ENCODE measurements around the gene INAFM1.
"Not testable (repeated sequence)": the region's sequence is repeated elsewhere in the genome, so short reads cannot be mapped to it uniquely, and the experiment has no call there.

Gene INAFM1

DNA sequence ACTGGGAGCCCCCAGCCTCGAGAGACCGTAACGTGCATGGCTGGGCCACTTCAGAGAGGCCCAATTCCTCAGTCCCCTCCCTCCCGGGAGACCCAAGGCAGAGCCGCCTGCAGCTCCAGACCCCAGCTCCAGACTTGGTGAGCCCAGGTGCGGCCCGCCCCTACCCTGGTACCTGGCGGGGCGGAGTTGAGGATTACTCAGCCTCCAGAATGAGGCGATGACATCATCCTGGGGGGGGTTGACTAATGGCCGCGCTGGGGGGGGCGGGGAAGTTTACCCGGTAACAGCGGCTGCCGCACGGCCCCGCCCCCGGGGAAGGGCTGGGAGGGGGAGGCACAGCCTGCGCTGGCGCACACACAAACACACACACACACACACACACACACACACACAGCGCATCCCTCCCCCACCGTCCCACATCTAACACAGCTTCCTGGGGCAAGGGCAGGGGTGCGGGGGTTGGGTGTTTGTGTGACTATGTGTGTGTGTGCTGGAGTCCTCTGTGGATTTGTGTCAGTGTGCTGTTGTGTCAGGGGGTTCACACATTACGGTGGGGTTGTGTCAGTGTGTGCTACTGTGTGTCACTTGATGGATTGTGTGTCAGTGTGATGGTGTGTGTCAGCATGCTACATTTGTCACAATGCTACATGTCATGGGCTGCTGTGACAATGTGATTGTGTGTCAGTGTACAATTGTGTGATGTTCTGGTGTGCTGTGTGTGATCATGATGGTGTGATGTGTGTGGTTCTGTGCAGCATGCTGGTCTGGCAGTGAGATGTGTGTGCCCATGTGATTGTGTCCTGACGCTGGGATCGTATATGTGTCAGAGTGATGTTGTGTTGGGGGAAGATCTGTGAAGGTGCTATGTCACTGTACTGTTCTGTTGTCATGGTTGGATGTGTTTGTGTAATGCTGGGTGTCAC is 33.4 kb upstream of the INAFM1 start:
- peak; percentile 83 to 91 (median 87) for DNase-seq

DNA sequence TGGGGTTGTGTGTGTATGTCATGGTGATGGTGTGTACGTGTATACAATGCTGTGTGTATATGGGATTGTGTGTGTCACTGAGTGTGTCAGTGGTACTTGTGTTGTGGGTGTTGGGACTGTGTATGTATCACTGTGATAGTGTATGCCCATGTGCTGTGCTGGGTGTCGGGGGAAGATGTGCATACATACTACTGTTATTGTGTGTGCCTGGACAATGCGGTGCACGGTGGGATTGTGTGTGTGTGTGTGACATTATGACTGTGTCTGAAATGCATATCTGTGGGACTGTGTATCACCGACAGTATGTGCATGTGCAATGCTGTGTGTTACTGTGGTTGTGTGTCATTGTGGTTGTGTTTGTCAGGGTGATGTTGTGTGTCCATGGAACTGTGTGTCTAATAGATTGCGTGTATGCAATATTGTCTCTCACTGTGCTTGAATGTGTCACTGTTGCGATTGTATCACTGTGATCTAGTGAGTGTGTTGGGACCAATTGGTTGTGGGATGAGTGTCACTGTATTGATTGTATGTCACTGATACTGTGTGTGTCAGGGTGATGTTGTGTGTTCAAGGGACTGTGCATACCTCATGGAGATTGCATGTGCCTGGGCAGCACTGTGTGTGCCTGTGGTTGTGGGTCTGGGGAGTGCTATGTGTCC is 32.6 kb upstream of the INAFM1 start:
- DNase-seq = peak in 1 of 3 experiments; percentile 24

DNA sequence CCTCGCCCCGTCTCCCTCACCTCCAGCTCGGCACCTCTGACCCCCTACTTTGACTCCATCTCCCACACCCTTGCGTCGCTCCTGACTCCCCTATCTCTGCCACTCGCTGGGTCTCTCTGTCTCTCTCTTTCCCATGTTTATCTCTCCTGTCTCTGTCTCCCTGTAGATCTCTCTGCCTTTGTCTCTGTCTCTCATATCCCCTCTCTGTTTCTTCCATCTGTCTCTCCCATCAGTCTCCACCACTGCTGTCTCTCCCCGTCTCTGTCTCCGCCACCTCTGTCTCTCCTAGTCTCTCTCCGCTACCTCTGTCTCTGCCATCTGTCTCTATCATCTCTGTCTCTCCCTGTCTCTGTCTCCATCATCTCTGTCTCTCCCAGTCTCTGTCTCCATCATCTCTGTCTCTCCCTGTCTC is 31.3 kb upstream of the INAFM1 start:
- DNase-seq = no peak

DNA sequence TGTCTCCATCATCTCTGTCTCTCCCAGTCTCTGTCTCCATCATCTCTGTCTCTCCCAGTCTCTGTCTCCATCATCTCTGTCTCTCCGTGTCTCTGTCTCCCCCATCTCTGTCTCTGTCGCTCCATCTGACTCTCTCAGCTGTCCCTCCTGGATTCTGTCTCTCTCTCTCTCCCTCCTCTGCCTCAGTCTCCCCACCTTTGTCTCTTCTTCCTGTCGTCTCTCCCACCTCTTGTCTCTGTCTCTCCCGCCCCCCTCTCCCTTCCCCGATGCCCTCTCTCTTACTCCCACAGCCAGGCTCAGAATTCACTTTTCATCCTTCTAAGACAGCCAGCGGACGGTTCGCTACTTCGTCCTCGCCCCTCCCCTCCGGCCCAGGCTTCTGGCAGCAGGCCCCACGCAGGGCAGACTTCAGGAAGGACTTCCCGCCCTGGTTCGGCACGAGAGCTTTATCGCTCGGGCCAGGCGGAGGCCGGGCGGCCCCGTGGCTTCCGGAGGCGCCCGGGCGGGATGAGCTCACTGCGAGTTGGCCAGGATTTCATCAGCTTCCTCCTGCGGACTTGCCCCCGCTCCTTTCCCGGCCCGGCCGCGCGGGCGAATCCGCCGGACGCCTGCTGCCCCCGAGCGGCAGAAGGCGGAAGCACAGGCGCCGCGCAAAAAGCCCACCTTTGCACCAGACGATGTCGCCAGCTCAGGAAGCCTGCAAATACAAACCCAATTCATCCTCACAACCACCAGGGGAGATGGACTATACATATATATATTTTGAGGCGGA is 30.7 kb upstream of the INAFM1 start:
- DNase-seq = peak; percentile 70 to 88 (median 81)

- DNase-seq = peak in 2 of 3 experiments; percentile 39 to 71
These were observed 27.2 kb upstream of the INAFM1 start for GRCh38 chr19:47247308-47247990.

DNA sequence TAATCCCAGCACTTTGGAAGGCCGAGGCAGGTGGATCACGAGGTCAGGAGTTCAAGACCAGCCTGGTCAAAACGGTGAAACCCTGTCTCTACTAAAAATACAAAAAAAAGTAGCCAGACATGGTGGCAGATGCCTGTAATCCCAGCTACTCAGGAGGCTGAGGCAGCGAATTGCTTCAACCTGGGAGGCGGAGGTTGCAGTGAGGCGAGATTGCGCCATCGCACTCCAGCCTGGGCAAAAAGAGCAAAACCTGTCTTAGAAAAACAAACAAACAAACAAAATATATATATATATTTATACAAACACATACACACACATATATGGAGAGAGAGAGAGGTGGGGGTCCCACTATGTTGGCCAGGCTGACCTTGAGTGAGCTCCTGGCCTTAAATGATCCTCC is 21.7 kb upstream of the INAFM1 start:
- not testable (repeated sequence) for DNase-seq

GRCh38 chr19:47253467-47253881 is 21.2 kb upstream of the INAFM1 start:
- no peak for DNase-seq

DNA sequence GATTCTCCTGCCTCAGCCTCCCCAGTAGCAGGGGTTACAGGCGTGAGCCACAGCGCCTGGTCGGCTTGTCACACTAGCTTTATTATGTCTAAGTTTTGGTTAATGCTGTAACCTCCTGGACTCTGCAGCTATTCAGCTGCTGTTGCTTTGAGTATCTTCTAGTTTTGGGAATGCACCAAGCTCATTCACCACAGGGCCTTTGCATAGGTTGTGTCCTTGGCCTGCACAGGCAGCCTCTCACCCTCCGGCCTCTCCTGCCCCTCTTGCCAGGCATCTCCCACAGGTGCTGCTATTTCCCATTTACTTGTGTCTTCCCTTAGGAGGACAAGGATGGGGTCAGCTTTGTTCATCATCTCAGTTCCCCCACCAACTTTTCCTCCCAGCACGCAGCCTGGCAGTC is 20.7 kb upstream of the INAFM1 start:
- DNase-seq = no peak

DNA sequence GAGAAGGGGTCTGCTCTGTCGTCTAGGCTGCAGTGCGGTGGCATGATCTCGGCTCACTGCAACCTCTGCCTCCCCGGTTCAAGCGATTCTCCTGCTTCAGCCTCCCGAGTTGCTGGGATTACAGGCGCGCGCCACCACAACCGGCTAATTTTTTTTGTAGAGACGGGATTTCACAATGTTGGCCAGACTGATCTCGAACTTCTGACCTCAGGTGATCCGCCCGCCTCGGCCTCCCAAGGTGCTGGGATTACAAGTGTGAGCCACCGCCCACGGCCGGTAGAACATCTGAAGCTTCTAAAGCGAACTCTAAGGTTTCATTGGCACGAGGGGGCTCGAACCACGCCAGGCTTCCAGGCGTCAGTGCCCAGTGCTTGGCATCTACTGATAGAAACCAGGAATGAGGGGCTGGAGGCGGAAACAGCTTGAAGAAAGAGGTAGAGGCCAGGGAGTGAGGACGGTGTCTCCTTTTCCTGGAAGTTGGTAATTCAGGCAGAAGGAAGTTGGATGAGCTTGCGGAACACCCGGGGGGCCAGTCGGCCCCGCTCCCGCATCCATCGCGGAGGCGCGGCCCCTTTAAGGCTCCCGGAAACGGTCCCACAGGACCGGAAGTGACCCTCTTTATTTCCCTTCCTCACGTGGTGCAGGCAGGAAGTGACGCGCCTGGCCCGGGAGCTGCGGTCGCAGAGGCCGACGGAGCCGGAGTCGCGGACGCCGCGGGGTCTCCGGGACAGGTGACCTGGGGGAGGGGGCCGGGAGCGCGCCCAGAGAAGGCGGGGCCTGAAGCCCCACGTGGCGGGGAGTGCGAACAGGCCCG is 18.6 kb upstream of the INAFM1 start, which contains the start of gene CCDC9:
CCDC9 (plus strand) TSS at position 647 of the 814 bp plus-strand sequence. CDS start 1,876 bp downstream, outside the sequence.
- peak; percentile 96 to 99 (median 98) for DNase-seq

GRCh38 chr19:47256693-47257410 is 17.8 kb upstream of the INAFM1 start:
- DNase-seq = peak; percentile 99 to 100 (median 99)

- DNase-seq = no peak
These were observed 17.1 kb upstream of the INAFM1 start for GRCh38 chr19:47257411-47258169.

- DNase-seq = no peak
These were observed 16.3 kb upstream of the INAFM1 start for GRCh38 chr19:47258434-47258833.

DNA sequence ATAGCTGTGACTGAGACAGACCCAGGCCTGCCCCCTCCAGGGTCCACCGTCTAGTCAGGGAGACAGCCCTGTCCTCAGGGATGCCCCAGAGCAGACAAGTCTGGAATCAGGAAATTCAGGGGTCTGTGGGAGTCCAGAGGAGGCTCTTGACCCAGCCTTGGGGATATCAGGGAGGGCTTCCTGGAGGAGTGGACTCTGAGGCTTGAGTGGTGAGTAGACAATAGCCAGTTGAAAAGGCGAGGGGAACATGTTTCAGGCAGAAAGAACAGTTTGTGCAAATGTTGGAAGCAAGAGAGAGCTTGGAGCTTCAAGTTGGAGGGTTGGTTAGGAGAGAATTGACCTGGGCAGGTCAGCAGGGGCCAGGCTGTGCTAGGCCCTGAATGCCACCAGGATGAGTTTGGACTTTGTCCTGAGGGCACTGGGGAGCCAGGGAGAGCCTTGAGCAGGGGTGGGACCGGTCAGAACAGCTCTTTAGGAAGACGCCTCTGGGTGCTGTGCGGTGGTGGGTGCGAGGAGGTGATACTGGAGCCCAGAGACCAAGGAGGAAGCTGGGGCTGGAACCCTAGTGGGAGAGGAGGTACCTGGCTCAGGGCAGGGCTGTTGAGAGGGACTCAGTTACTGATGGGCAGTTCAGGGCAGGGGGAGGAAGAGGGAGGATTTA is 15.7 kb upstream of the INAFM1 start:
- DNase-seq = no peak

GRCh38 chr19:47260476-47260875 is 14.2 kb upstream of the INAFM1 start:
- no peak for DNase-seq

DNA sequence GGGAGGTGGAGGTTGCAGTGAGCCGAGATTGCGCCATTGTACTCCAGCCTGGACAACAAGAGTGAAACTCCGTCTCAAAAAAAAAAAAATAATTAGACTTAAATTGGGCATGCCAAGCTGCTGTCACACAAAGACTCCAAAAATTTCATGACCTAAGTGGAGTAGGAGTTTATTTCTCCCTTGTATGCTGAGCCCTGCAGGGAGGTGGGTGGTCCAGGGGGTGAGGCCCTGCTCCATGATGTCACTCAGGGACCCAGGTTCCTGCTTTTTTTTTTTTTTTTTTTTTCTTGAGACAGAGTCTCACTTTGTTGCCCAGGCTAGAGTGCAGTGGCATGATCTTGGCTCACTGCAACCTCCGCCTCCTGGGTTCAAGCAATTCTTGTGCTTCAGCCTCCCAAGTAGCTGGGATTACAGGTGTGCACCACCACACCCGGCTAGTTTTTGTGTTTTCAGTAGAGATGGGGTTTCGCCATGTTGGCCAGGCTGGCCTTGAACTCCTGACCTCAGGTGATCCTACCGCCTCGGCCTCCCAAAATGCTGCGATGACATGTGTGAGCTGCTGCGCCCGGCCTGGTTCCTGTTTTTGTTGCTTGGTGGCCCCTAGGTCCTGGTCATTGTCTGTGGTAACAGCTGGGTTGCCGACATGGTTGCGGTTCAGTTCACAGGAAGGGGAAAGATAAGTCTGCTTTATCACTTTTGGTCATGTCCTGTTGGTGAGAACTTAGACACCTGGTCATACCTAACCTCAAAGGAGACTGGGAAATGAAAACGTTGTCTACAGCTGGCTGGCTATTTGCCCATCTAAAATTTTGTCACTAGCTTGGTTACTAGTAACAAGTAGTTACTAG is 12.5 kb upstream of the INAFM1 start:
- DNase-seq = not testable (repeated sequence)

DNA sequence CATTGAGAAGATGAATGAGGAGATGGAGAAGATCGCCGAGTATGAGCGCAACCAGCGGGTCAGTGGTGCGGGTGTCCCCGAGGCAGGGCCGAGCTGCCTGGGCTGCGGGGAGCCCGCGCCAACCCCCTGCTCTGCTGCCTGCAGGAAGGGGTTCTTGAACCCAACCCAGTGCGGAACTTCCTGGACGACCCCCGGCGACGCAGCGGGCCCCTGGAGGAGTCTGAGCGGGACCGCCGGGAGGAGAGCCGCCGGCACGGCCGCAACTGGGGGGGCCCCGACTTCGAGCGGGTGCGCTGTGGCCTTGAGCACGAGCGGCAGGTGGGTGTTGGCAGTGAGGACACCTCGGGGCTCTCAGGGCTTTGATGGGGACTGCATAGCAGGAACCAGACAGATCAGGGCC is 10.1 kb upstream of the INAFM1 start:
- no peak for DNase-seq

- no peak for DNase-seq
These were observed 8.2 kb upstream of the INAFM1 start for GRCh38 chr19:47266401-47266941.

DNA sequence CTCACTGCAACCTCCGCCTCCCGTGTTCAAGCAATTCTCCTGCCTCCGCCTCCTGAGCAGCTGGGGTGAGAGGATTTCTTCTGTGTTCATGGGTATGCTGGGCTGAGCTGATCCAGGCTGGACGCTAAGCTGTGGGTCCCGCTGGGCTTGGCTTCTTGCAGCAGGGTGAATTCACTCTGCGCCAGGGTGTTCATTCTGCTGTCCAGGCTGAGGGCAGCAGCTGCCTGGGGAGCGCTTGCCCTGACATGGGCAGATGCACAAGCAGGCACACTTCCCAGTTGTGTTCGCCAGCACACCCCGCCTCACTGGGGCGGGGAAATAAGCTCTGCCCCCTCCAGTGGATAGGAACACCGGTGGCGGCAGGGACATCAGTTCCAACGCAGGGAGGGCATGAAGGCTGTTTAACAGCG is 7.3 kb upstream of the INAFM1 start:
- no peak for DNase-seq

Measured in NCI-H1417 (cell line).